Brain microvascular endothelial cell (primary cell): ENCODE data around the gene MINDY4B.
A peak's percentile ranks its signal among the peaks of the same experiment; 100 is the strongest.
"Not testable (repeated sequence)": the region's sequence is repeated elsewhere in the genome, so short reads cannot be mapped to it uniquely, and the experiment has no call there.

Experiments
- DNase-seq: peaks from one replicate; pipeline ENCODE4 v3.0.0-alpha.2; 2020
- H3K27ac ChIP-seq: fragments of 250-450 bp; sonication (Bioruptor Pico); 2 replicates; pipeline ENCODE4 v1.5.1; 2020; ENCODE audit warnings: mild to moderate bottlenecking, moderate library complexity
- H3K27me3 ChIP-seq: fragments of 250-450 bp; sonication (Bioruptor Pico); replicated peaks from 2 replicates; pipeline ENCODE4 v1.5.1; 2020; ENCODE audit warnings: mild to moderate bottlenecking
- H3K36me3 ChIP-seq: fragments of 250-450 bp; sonication (Bioruptor Pico); replicated peaks from 2 replicates; pipeline ENCODE4 v1.5.1; 2020; ENCODE audit warnings: mild to moderate bottlenecking
- H3K4me3 ChIP-seq: 2 replicates; pipeline ENCODE4 v1.5.1; 2011; ENCODE audit warnings: low read depth, mild to moderate bottlenecking, control low read depth, low read length, moderate library complexity
- CTCF ChIP-seq: IDR thresholded peaks from 2 replicates; pipeline ENCODE4 v1.5.1; 2011; ENCODE audit warnings: low read depth, mild to moderate bottlenecking, moderate library complexity, low read length, control low read depth, inconsistent platforms; ENCODE audit errors: missing control alignments
- in situ Hi-C: cut with HindIII; loops from 2 replicates; pipeline ENCODE4 v1.10.0; 2017; ENCODE audit warnings: low sequenced_read_pairs, low pct_ligation_motif_present

The MINDY4B gene

GRCh38 chr3:150874666-150875219, 30.5 kb downstream of the MINDY4B start:
- no peak overlapping the region for H3K27ac ChIP-seq
- DNase-seq: no peak
- no peaks in the 10 kb centered on the region for H3K36me3 ChIP-seq
- H3K27me3 ChIP-seq: no peaks in the 10 kb centered on the region
- H3K4me3 ChIP-seq: no peak overlapping the region
- in situ Hi-C loops: no loop called here
- no peak for TF ChIP-seq CTCF

- Histone ChIP-seq H3K27me3 (no peaks in the 10 kb centered on the region), H3K27ac (no peak overlapping the region), H3K4me3 (no peak overlapping the region), H3K36me3 (no peaks in the 10 kb centered on the region)
- no peak for TF ChIP-seq CTCF
- in situ Hi-C loops: no loop called here
- no peak for DNase-seq
Measured at GRCh38 chr3:150871192-150871591, 34.0 kb downstream of the MINDY4B start.

- in situ Hi-C loops: no loop called here
- peak; percentile 34 for DNase-seq
- H3K4me3 ChIP-seq: no peak overlapping the region
- no peaks in the 10 kb centered on the region for H3K36me3 ChIP-seq
- H3K27ac ChIP-seq: no peak overlapping the region
- TF ChIP-seq CTCF: no peak
- no peaks in the 10 kb centered on the region for H3K27me3 ChIP-seq
Measured at GRCh38 chr3:150870406-150870805, 34.8 kb downstream of the MINDY4B start.

GRCh38 chr3:150868282-150868681, 37.0 kb downstream of the MINDY4B start:
- DNase-seq: no peak
- in situ Hi-C loops: no loop called here

GRCh38 chr3:150867434-150867833, 37.8 kb downstream of the MINDY4B start:
- H3K36me3 ChIP-seq: no peaks in the 10 kb centered on the region
- in situ Hi-C loops: no loop called here
- H3K27ac ChIP-seq: no peak overlapping the region
- H3K4me3 ChIP-seq: no peak overlapping the region
- no peak for TF ChIP-seq CTCF
- H3K27me3 ChIP-seq: no peaks in the 10 kb centered on the region
- no peak for DNase-seq

More at GRCh38 chr3:150868282-150868681, 37.0 kb downstream of the MINDY4B start:
- TF ChIP-seq CTCF: no peak
- Histone ChIP-seq H3K4me3 (no peak overlapping the region), H3K36me3 (no peaks in the 10 kb centered on the region), H3K27me3 (no peaks in the 10 kb centered on the region), H3K27ac (no peak overlapping the region)

GRCh38 chr3:150863921-150864320, 41.3 kb downstream of the MINDY4B start:
- H3K36me3 ChIP-seq, DNase-seq, H3K4me3 ChIP-seq, H3K27me3 ChIP-seq, in situ Hi-C loops, H3K27ac ChIP-seq: not testable (repeated sequence)
